Measurements from ENCODE around the gene TEP1. TPM values are rescaled to one million over a fixed set of nuclear protein-coding genes. Genes with fewer than 3 reads are reported as not detected.

TEP1 gene
- total RNA-seq, 1 experiment from 2014 or later: 18.8 TPM

GRCh38 chr14:20435582-20436362 lies 22.5 kb upstream of the TEP1 start, which contains the start of gene KLHL33:
Gene KLHL33, minus strand, starts transcription at chr14:20436166. Its CDS starts 355 bp downstream, at chr14:20435811.
- Mint-ChIP-seq H3K4me3 (ENCODE audit: unreplicated experiment) (no peak within 1 kb of the TSS), H3K27me3 (ENCODE audit: insufficient read depth, unreplicated experiment) (no peaks in the 10 kb centered on the region), H3K27ac (ENCODE audit: unreplicated experiment) (no peak within 1 kb of the TSS), H3K4me1 (ENCODE audit: low read depth, unreplicated experiment) (no peaks in the 10 kb centered on the region), H3K36me3 (ENCODE audit: insufficient read depth, unreplicated experiment) (peaks cover 5% of the 10 kb centered on the region), H3K9me3 (ENCODE audit: unreplicated experiment) (no peaks in the 10 kb centered on the region)
- no peak for TF ChIP-seq CTCF (IDR thresholded peaks at IDR 0.05; ENCODE audit: insufficient read depth in 1 of 2, low read depth in 1 of 2, low read length in 1 of 2, severe bottlenecking in 1 of 2, unreplicated experiment in 1 of 2)
- H3K9me3 ChIP-seq: no peaks in the 10 kb centered on the region
- H3K4me1 ChIP-seq: no peaks in the 10 kb centered on the region
- intact Hi-C loops (cut with micrococcal nuclease; ENCODE audit: unreplicated experiment): no loop called here
- ChIA-PET CTCF (no interaction called here), POLR2A (no interaction called here)
- H3K27me3 ChIP-seq (replicated peaks; ENCODE audit: control insufficient read depth, insufficient read depth, low read length): no peaks in the 10 kb centered on the region
- no TSS peak for BruUV-seq (replicated peaks)
- H3K36me3 ChIP-seq (ENCODE audit: control insufficient read depth, insufficient read depth, low read length): no peaks in the 10 kb centered on the region
- H3K4me3 ChIP-seq (ENCODE audit: low read depth, low read length): no peak within 1 kb of the TSS
- no peak for DNase-seq

GRCh38 chr14:20434701-20435581 lies 21.6 kb upstream of the TEP1 start:
- H3K27me3 ChIP-seq (replicated peaks; ENCODE audit: control insufficient read depth, insufficient read depth, low read length): no peaks in the 10 kb centered on the region
- DNase-seq: no peak
- Mint-ChIP-seq H3K27ac (ENCODE audit: unreplicated experiment) (no peak overlapping the region), H3K27me3 (ENCODE audit: insufficient read depth, unreplicated experiment) (no peaks in the 10 kb centered on the region), H3K36me3 (ENCODE audit: insufficient read depth, unreplicated experiment) (peaks cover 5% of the 10 kb centered on the region), H3K9me3 (ENCODE audit: unreplicated experiment) (no peaks in the 10 kb centered on the region), H3K4me3 (ENCODE audit: unreplicated experiment) (no peak overlapping the region), H3K4me1 (ENCODE audit: low read depth, unreplicated experiment) (no peaks in the 10 kb centered on the region)
- intact Hi-C loops (cut with micrococcal nuclease; ENCODE audit: unreplicated experiment): no loop called here
- H3K4me1 ChIP-seq: no peaks in the 10 kb centered on the region
- BruUV-seq (replicated peaks): no TSS peak
- POLR2A ChIA-PET: no interaction called here
- no peaks in the 10 kb centered on the region for H3K9me3 ChIP-seq
- CTCF ChIA-PET: no interaction called here
- no peaks in the 10 kb centered on the region for H3K36me3 ChIP-seq (ENCODE audit: control insufficient read depth, insufficient read depth, low read length)
- H3K4me3 ChIP-seq (ENCODE audit: low read depth, low read length): no peak overlapping the region
- no peak for TF ChIP-seq CTCF (IDR thresholded peaks at IDR 0.05; ENCODE audit: insufficient read depth in 1 of 2, low read depth in 1 of 2, low read length in 1 of 2, severe bottlenecking in 1 of 2, unreplicated experiment in 1 of 2)

GRCh38 chr14:20429801-20430669 lies 16.7 kb upstream of the TEP1 start:
- Mint-ChIP-seq H3K9me3 (ENCODE audit: unreplicated experiment) (no peaks in the 10 kb centered on the region), H3K4me3 (ENCODE audit: unreplicated experiment) (no peak overlapping the region), H3K27ac (ENCODE audit: unreplicated experiment) (no peak overlapping the region), H3K36me3 (ENCODE audit: insufficient read depth, unreplicated experiment) (no peaks in the 10 kb centered on the region), H3K27me3 (ENCODE audit: insufficient read depth, unreplicated experiment) (no peaks in the 10 kb centered on the region), H3K4me1 (ENCODE audit: low read depth, unreplicated experiment) (peaks cover 15% of the 10 kb centered on the region)
- Histone ChIP-seq H3K27me3 (replicated peaks; ENCODE audit: control insufficient read depth, insufficient read depth, low read length) (no peaks in the 10 kb centered on the region), H3K36me3 (ENCODE audit: control insufficient read depth, insufficient read depth, low read length) (no peaks in the 10 kb centered on the region), H3K4me3 (ENCODE audit: low read depth, low read length) (no peak overlapping the region), H3K4me1 (peaks cover 14% of the 10 kb centered on the region), H3K9me3 (no peaks in the 10 kb centered on the region)
- BruUV-seq (replicated peaks): no TSS peak
- intact Hi-C loops (cut with micrococcal nuclease; ENCODE audit: unreplicated experiment): no loop called here
- no peak for TF ChIP-seq CTCF (IDR thresholded peaks at IDR 0.05; ENCODE audit: insufficient read depth in 1 of 2, low read depth in 1 of 2, low read length in 1 of 2, severe bottlenecking in 1 of 2, unreplicated experiment in 1 of 2)
- DNase-seq: no peak
- POLR2A ChIA-PET: no interaction called here
- CTCF ChIA-PET: no interaction called here
